ENCODE data around the gene SLC1A3. TPM values are rescaled to one million over a fixed set of nuclear protein-coding genes. Genes with fewer than 3 reads are reported as not detected.

Gene SLC1A3
- total and polyA plus RNA-seq, 2 of the 4 experiments (the other 2 are of a cell fraction): 0.27 to 1.3 TPM

DNA sequence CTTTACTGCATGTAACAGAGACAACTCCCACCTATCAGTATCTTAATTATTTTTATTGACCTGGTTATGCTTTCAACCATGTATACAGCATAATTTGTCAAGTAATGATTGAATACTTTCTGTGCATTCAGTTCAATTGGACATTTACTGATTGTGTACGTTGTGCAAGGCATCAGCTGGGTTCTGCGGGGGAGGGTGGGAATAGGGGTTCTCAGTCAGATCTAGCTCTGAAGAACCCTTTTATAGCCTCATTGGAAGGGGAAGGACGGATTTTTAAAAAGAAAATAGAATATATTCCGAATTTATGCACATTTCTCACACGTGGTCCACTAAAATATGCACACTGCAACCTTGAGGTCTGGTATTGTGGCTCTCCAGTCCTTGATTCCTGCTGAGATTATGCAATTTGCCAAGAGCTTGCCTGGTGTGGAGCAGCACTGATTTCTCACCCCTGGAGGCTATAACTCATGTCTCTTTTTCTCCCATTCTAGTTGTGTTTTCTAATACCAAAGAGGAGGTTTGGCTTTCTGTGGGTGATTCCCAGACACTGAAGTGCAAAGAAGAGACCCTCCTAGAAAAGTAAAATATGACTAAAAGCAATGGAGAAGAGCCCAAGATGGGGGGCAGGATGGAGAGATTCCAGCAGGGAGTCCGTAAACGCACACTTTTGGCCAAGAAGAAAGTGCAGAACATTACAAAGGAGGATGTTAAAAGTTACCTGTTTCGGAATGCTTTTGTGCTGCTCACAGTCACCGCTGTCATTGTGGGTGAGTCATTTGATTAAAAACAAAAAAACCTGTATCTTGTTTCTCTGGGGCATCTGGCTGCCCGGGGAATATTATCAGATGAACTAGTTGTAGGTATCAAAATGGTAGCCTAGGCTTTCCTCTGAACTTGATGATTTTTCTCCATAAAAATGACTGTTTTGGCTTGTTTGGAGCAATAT is 1.7 kb downstream of the SLC1A3 start:
- in situ Hi-C loops (cut with MboI; ENCODE audit: low sequenced_read_pairs): no loop called here
- H4K8ac ChIP-seq (ENCODE audit: low read depth in 2 of 2, low read length in 2 of 2): no peak overlapping the region
- 100% methylated on average over 4 of the region's 10 CpGs; no CpG with 5 or more reads in 1 of the 2 experiments for WGBS, 2 experiments (ENCODE audit: extremely low coverage in 2 of 2, insufficient read length in 1 of 2)

More for the DNA sequence above, 1.7 kb downstream of the SLC1A3 start:
- H3K9me3 ChIP-seq (ENCODE audit: control insufficient read depth, insufficient read depth, low read length): no peaks in the 10 kb centered on the region
- no peak overlapping the region for H3K14ac ChIP-seq (replicated peaks; ENCODE audit: low read depth, low read length)
- no peak for DNase-seq
- BruUV-seq (replicated peaks): no TSS peak
- intact Hi-C loops (cut with micrococcal nuclease) (loop anchor here (2.0 to 5.0 kb wide), 2 partner anchors 49 to 84 kb away; no protein-coding TSS in a partner anchor), dilution Hi-C loops (cut with HindIII; ENCODE audit: low sequenced_read_pairs, unreplicated experiment) (no loop called here)
- H3K56ac ChIP-seq (ENCODE audit: extremely low read depth, insufficient read depth, low read length): no peak overlapping the region
- no peaks in the 10 kb centered on the region; the same call in 1 of the 2 replicates for H3K27me3 ChIP-seq (ENCODE audit: control insufficient read depth, insufficient read depth, low read length)
- H3K9ac ChIP-seq (ENCODE audit: low read depth, low read length): no peak overlapping the region
- no peak for ATAC-seq (ENCODE audit: low read depth)
- no peaks in the 10 kb centered on the region for H3K4me1 ChIP-seq (ENCODE audit: control insufficient read depth, insufficient read depth, low read length)
- H3K18ac ChIP-seq (ENCODE audit: low read depth, low read length): no peak overlapping the region
- no peak overlapping the region for H2BK15ac ChIP-seq (ENCODE audit: low read depth, low read length)
- no peaks in the 10 kb centered on the region for H3K36me3 ChIP-seq (ENCODE audit: control insufficient read depth, insufficient read depth, low read length)
- H4K20me1 ChIP-seq (ENCODE audit: insufficient read depth, low read length): no peaks in the 10 kb centered on the region
- POLR2A ChIA-PET (ENCODE audit: unreplicated experiment): no interaction called here
- no peak overlapping the region for H3K23ac ChIP-seq (ENCODE audit: low read depth, low read length)
- no peak overlapping the region for H4K91ac ChIP-seq (ENCODE audit: insufficient read depth, low read depth, low read length)
- no peak overlapping the region for H2AK5ac ChIP-seq (ENCODE audit: low read depth, low read length)
- H4K5ac ChIP-seq (ENCODE audit: low read depth, low read length): no peak overlapping the region
- H2BK20ac ChIP-seq (ENCODE audit: low read depth, low read length): no peak overlapping the region
- CTCF ChIA-PET: interaction anchor here (0.6 kb wide), 1 partner anchor 30 kb away, joined by 4 read pairs; no protein-coding TSS in a partner anchor
- H2BK120ac ChIP-seq (ENCODE audit: low read depth, low read length): no peak overlapping the region
- H3K4ac ChIP-seq (ENCODE audit: low read depth, low read length): no peak overlapping the region
- H2AK9ac ChIP-seq (replicated peaks; ENCODE audit: low read depth, low read length, poor library complexity): no peak overlapping the region
- H3K79me1 ChIP-seq (ENCODE audit: low read depth in 1 of 2, low read length in 2 of 2): no peaks in the 10 kb centered on the region
- no peak overlapping the region for H3K4me2 ChIP-seq (ENCODE audit: low read depth, low read length)
- TF ChIP-seq CHD1 (IDR thresholded peaks at IDR 0.05; ENCODE audit: low read depth, low read length) (no peak), POLR2A (IDR thresholded peaks at IDR 0.05; ENCODE audit: low read depth, low read length) (no peak), RFX5 (IDR thresholded peaks at IDR 0.05; ENCODE audit: low read depth, low read length) (no peak), BHLHE40 (IDR thresholded peaks at IDR 0.05; ENCODE audit: low read depth, low read length) (no peak), RCOR1 (IDR thresholded peaks at IDR 0.05; ENCODE audit: insufficient replicate concordance, low read length) (no peak), CEBPB (IDR thresholded peaks at IDR 0.05; ENCODE audit: low read depth, low read length) (no peak), MAFK (IDR thresholded peaks at IDR 0.05; ENCODE audit: low read depth, low read length) (no peak), MAZ (IDR thresholded peaks at IDR 0.05; ENCODE audit: borderline replicate concordance, low read depth, low read length) (no peak), RAD21 (IDR thresholded peaks at IDR 0.05; ENCODE audit: low read length) (no peak), CTCF (conservative IDR thresholded peaks at IDR 0.05; ENCODE audit: low read depth, low read length) (no peak), NFE2L2 (IDR thresholded peaks at IDR 0.05; ENCODE audit: low read depth, low read length) (no peak), SMC3 (IDR thresholded peaks at IDR 0.05; ENCODE audit: low read depth, low read length) (no peak)
- TF ChIP-seq, protein P1, sequence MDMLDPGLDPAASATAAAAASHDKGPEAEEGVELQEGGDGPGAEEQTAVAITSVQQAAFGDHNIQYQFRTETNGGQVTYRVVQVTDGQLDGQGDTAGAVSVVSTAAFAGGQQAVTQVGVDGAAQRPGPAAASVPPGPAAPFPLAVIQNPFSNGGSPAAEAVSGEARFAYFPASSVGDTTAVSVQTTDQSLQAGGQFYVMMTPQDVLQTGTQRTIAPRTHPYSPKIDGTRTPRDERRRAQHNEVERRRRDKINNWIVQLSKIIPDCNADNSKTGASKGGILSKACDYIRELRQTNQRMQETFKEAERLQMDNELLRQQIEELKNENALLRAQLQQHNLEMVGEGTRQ (IDR thresholded peaks at IDR 0.05; ENCODE audit: low read depth, low read length): no peak
- TF ChIP-seq, protein P2, sequence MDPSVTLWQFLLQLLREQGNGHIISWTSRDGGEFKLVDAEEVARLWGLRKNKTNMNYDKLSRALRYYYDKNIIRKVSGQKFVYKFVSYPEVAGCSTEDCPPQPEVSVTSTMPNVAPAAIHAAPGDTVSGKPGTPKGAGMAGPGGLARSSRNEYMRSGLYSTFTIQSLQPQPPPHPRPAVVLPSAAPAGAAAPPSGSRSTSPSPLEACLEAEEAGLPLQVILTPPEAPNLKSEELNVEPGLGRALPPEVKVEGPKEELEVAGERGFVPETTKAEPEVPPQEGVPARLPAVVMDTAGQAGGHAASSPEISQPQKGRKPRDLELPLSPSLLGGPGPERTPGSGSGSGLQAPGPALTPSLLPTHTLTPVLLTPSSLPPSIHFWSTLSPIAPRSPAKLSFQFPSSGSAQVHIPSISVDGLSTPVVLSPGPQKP (IDR thresholded peaks at IDR 0.05; ENCODE audit: borderline replicate concordance, low read depth, low read length): no peak
- no peaks in the 10 kb centered on the region for H3K9me1 ChIP-seq (ENCODE audit: insufficient read depth, low read length)
- H2AFZ ChIP-seq (replicated peaks; ENCODE audit: low read length, poor library complexity): no peak overlapping the region
- no peak overlapping the region for H3K4me3 ChIP-seq (ENCODE audit: insufficient read depth, low read depth, low read length)
- H2BK5ac ChIP-seq (ENCODE audit: low read depth, low read length, poor library complexity, severe bottlenecking): no peak overlapping the region
- no peak overlapping the region for H3K27ac ChIP-seq (ENCODE audit: insufficient read depth, low read length)
